B cell (primary cell): ENCODE measurements around the gene FAM237A. TPM values are rescaled to one million over a fixed set of nuclear protein-coding genes. Genes with fewer than 3 reads are reported as not detected.

Experiments
- ATAC-seq: fragments of 200-7000 bp; cut with Tn5 transposase; one replicate; pipeline ENCODE4 v1.10.0; 2021; ENCODE audit warnings: low read depth, mild to moderate bottlenecking, moderate number of reproducible peaks, moderate library complexity
- CTCF ChIA-PET: fragments of 350-600 bp; sonication (Branson Sonifier 250); formaldehyde crosslinking; loops from one replicate; lab custom pipeline; 2021; ENCODE audit warnings: antibody characterized with exemption, inconsistent platforms; lab: Charles Lee
- POLR2A ChIA-PET: fragments of 350-600 bp; sonication (Branson Sonifier 250); formaldehyde crosslinking; loops from one replicate; lab custom pipeline; 2021; ENCODE audit warnings: antibody characterized with exemption; lab: Charles Lee
- DNase-seq: peaks from one replicate; pipeline ENCODE4 v3.0.0; 2013
- H2AFZ ChIP-seq: 2 replicates; pipeline ENCODE4 v1.6.1; 2012; ENCODE audit warnings: mild to moderate bottlenecking, low read depth, low read length; ENCODE audit not compliant: insufficient read depth, poor library complexity, severe bottlenecking
- H3K27ac ChIP-seq, 2 donors: 1 replicate in 1 of 2; 2 replicates in 1 of 2; pipeline ENCODE4 v1.5.1; 2012 to 2013; ENCODE audit warnings: low read length in 2 of 2, mild to moderate bottlenecking in 2 of 2, moderate library complexity in 1 of 2
- H3K27me3 ChIP-seq, 4 experiments: fragments of 200-600 bp in 1 of 4; sonication (generic) in 1 of 4; replicated peaks in 1 of 4; 1 replicate in 2 of 4; 2 replicates in 2 of 4; pipeline versions ENCODE4 v1.6.1 to v1.7.0; 2013 to 2016; ENCODE audit warnings: low read length in 3 of 4, mild to moderate bottlenecking in 2 of 4, mixed read lengths in 1 of 4, moderate library complexity in 1 of 4; ENCODE audit not compliant: insufficient read depth in 4 of 4, control insufficient read depth in 3 of 4; ENCODE audit errors: control extremely low read depth in 1 of 4
- H3K36me3 ChIP-seq, 2 experiments: replicated peaks in 1 of 2; 1 replicate in 1 of 2; 2 replicates in 1 of 2; pipeline versions ENCODE4 v1.6.1 to v1.7.1; 2013; ENCODE audit warnings: low read length in 1 of 2; ENCODE audit not compliant: insufficient read depth in 2 of 2, control insufficient read depth in 1 of 2; ENCODE audit errors: control extremely low read depth in 1 of 2, extremely low read depth in 1 of 2
- H3K4me1 ChIP-seq, 2 donors: fragments of 200-600 bp in 1 of 2; sonication (generic) in 1 of 2; 1 replicate in 1 of 2; 2 replicates in 1 of 2; pipeline versions ENCODE4 v1.5.1 to v1.6.1; 2013 to 2017; ENCODE audit warnings: low read length in 2 of 2; ENCODE audit not compliant: control insufficient read depth in 2 of 2, insufficient read depth in 2 of 2
- H3K4me2 ChIP-seq: replicated peaks from 2 replicates; pipeline ENCODE3; 2012; ENCODE audit warnings: mild to moderate bottlenecking, low read depth, low read length; ENCODE audit not compliant: poor library complexity, severe bottlenecking
- H3K4me3 ChIP-seq, 5 experiments: fragments of 200-600 bp in 1 of 5; sonication (generic) in 1 of 5; 1 replicate in 3 of 5; 2 replicates in 2 of 5; pipeline versions ENCODE4 v1.5.1 to v1.7.0; 2011 to 2016; ENCODE audit warnings: low read length in 4 of 5, mild to moderate bottlenecking in 4 of 5, low read depth in 2 of 5, control low read depth in 1 of 5, moderate library complexity in 1 of 5; ENCODE audit not compliant: insufficient read depth in 1 of 5; ENCODE audit errors: control extremely low read depth in 1 of 5, extremely low read depth in 1 of 5
- H3K79me2 ChIP-seq: fragments of 200-600 bp; sonication (generic); one replicate; pipeline ENCODE4 v1.6.0; 2016; ENCODE audit warnings: low read length; ENCODE audit not compliant: control insufficient read depth, insufficient read depth
- H3K9ac ChIP-seq: fragments of 200-600 bp; sonication (generic); 2 replicates; pipeline ENCODE4 v1.6.1; 2017; ENCODE audit warnings: mild to moderate bottlenecking, low read length, moderate library complexity
- H3K9me3 ChIP-seq, 3 donors: one replicate each; pipeline versions ENCODE4 v1.6.1 to v1.7.1; 2013; ENCODE audit warnings: low read length in 2 of 3; ENCODE audit not compliant: control insufficient read depth in 2 of 3, insufficient read depth in 1 of 3; ENCODE audit errors: control extremely low read depth in 1 of 3
- H4K20me1 ChIP-seq: 2 replicates; pipeline ENCODE4 v1.6.0; 2012; ENCODE audit warnings: mild to moderate bottlenecking, low read length; ENCODE audit not compliant: insufficient read depth, control insufficient read depth, poor library complexity, severe bottlenecking
- H3K27ac Mint-ChIP-seq: one replicate; pipeline ENCODE4 v1.8.0; 2021; ENCODE audit warnings: mixed read lengths
- H3K27me3 Mint-ChIP-seq: one replicate; pipeline ENCODE4 v1.8.0; 2021; ENCODE audit warnings: mixed read lengths
- H3K4me1 Mint-ChIP-seq: one replicate; pipeline ENCODE4 v1.8.0; 2021; ENCODE audit warnings: mixed read lengths
- H3K4me3 Mint-ChIP-seq: one replicate; pipeline ENCODE4 v1.8.0; 2021; ENCODE audit warnings: mixed read lengths
- H3K9me3 Mint-ChIP-seq: one replicate; pipeline ENCODE4 v1.8.0; 2022; ENCODE audit warnings: mixed read lengths; ENCODE audit not compliant: insufficient read depth
- EZH2 ChIP-seq: IDR thresholded peaks from 2 replicates; pipeline ENCODE4 v1.6.1; 2012; ENCODE audit warnings: borderline replicate concordance, low read depth, mild to moderate bottlenecking, moderate library complexity, low read length; ENCODE audit not compliant: insufficient read depth, poor library complexity, severe bottlenecking
- WGBS: methylation state at CpG from one replicate; pipeline ENCODE4 v1.1.5; 2013; ENCODE audit warnings: missing lambda C conversion rate; ENCODE audit not compliant: insufficient coverage; 5-methylcytosine and 5-hydroxymethylcytosine counted together
- intact Hi-C: fragments of 100-400 bp; cut with micrococcal nuclease; formaldehyde crosslinking; loops from one replicate; pipeline ENCODE4 v1.10.0; 2022
- polyA plus RNA-seq: library from polyadenylated mRNA; depleted of rRNA; stranded (reverse); fragments of >200 nt; gene quantifications from 2 replicates; pipeline ENCODE4 v1.2.3, GENCODE V29; 2012
- total RNA-seq, 2 donors: library from RNA; stranded (reverse); fragments of 120-200 nt in 1 of 2; gene quantifications; 1 replicate in 1 of 2; 2 replicates in 1 of 2; pipeline versions ENCODE4 v1.2.3 to v1.2.4, GENCODE V29; 2013 to 2022
- TF ChIP-seq, protein P1 (sequence below): fragments of 200-600 bp; IDR thresholded peaks from one replicate; pipeline ENCODE4 v1.8.0; 2022; ENCODE audit warnings: antibody characterized with exemption, mild to moderate bottlenecking

Gene FAM237A
- total and polyA plus RNA-seq, 2 donors (not counting 1 experiment from before 2014, with no cell fraction given), result not detected

DNA sequence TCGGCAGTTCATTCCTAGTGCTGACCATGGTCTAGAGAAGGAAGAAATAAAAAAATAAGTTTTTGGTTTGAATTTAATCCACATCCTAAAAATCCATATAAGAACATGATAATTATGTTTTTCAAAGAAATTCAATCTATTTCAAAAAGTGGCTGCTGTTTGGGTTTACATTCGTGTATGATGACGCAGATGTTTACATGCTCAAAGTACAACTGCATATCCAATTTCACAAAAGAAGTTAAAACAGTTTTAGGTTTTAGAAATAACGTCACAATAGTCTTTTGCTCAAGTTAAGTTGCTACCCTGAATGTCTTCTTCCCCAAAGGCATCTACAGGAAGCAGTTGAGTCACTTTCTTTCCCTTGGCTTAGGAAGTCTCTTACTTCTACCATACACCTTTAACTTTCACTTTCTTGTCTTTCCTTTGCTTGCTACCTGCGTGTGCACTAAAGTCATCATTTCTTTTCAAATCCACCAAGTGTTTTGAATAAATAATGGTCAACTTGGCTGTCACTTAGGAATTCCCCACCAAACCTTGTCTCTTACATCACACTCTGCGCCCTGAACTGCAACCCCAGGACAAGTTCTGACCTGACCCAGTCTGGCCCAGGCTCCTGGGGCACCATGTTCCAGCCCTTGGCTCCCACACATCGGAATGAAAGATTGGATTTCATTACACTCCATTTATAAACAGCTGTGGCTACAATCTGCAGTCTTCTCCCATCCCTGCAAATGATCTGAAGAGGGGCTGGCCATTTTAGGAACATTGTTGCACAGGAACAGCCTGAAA lies 28.4 kb downstream of the FAM237A start:
- Histone ChIP-seq H3K9me3 (no peaks in the 10 kb centered on the region), H3K4me3 (no peak overlapping the region), H3K79me2 (no peaks in the 10 kb centered on the region), H4K20me1 (no peaks in the 10 kb centered on the region), H3K9ac (no peak overlapping the region), H3K27ac (no peak overlapping the region), H3K4me2 (no peak overlapping the region), H3K27me3 (peaks cover 0 to 6% (median 4%) of the 10 kb centered on the region in 4 experiments), H2AFZ (no peak overlapping the region), H3K36me3 (no peaks in the 10 kb centered on the region), H3K4me1 (no peaks in the 10 kb centered on the region)
- WGBS, result 100% methylated on average over 1 of the region's 7 CpGs
- POLR2A ChIA-PET, result no interaction called here
- no peaks in the 10 kb centered on the region for H3K4me1 Mint-ChIP-seq
- DNase-seq (no peak), ATAC-seq (no peak)
- H3K4me3 Mint-ChIP-seq, result no peak overlapping the region
- H3K27me3 Mint-ChIP-seq, result peaks cover 17% of the 10 kb centered on the region
- TF ChIP-seq EZH2, result no peak
- TF ChIP-seq, protein P1, sequence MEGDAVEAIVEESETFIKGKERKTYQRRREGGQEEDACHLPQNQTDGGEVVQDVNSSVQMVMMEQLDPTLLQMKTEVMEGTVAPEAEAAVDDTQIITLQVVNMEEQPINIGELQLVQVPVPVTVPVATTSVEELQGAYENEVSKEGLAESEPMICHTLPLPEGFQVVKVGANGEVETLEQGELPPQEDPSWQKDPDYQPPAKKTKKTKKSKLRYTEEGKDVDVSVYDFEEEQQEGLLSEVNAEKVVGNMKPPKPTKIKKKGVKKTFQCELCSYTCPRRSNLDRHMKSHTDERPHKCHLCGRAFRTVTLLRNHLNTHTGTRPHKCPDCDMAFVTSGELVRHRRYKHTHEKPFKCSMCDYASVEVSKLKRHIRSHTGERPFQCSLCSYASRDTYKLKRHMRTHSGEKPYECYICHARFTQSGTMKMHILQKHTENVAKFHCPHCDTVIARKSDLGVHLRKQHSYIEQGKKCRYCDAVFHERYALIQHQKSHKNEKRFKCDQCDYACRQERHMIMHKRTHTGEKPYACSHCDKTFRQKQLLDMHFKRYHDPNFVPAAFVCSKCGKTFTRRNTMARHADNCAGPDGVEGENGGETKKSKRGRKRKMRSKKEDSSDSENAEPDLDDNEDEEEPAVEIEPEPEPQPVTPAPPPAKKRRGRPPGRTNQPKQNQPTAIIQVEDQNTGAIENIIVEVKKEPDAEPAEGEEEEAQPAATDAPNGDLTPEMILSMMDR, result no peak
- intact Hi-C loops, result no loop called here
- CTCF ChIA-PET, result no interaction called here
- no peak overlapping the region for H3K27ac Mint-ChIP-seq
- no peaks in the 10 kb centered on the region for H3K9me3 Mint-ChIP-seq

DNA sequence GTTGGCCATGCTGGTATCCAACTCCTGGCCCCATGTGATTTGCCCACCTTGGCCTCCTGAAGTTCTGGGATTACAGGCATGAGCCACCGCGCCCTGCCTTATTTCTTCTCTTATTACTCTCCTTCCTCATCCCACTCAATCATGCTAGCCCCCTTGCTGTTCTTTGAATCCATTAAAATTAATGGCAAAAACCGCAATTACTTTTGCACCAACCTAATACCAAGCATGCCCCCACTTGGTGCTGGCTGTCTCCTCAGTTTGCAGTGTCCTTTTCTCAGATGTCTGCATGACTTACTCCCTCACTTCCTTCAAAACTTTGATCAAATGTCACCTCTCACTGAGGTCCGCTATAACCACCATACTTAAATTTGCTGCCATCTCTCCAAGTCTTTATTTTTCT lies 41.3 kb downstream of the FAM237A start:
- Histone ChIP-seq H2AFZ (no peak overlapping the region), H3K4me3 (no peak overlapping the region), H3K9me3 (no peaks in the 10 kb centered on the region), H3K27ac (no peak overlapping the region), H3K36me3 (no peaks in the 10 kb centered on the region), H3K79me2 (no peaks in the 10 kb centered on the region), H3K27me3 (no peaks in the 10 kb centered on the region), H3K9ac (no peak overlapping the region), H4K20me1 (no peaks in the 10 kb centered on the region), H3K4me2 (no peak overlapping the region), H3K4me1 (no peaks in the 10 kb centered on the region)
- no peak for ATAC-seq
- Mint-ChIP-seq H3K9me3 (no peaks in the 10 kb centered on the region), H3K4me3 (no peak overlapping the region), H3K27ac (no peak overlapping the region), H3K4me1 (no peaks in the 10 kb centered on the region), H3K27me3 (peaks cover 15% of the 10 kb centered on the region)
- CTCF ChIA-PET, result no interaction called here
- no peak for TF ChIP-seq EZH2
- TF ChIP-seq, protein P1, result no peak
- 88% methylated on average over 3 of the region's 4 CpGs for WGBS
- POLR2A ChIA-PET, result no interaction called here
- intact Hi-C loops, result no loop called here
- DNase-seq, result no peak
